Glomerular visceral epithelial cell (primary cell): ENCODE results near the gene APP.

Source experiments
- DNase-seq: peaks from one replicate; pipeline ENCODE4 v3.0.0-alpha.2; 2016; ENCODE audit errors: extremely low spot score

Gene APP

GRCh38 chr21:25980710-25981109, 189.9 kb downstream of the APP start:
- DNase-seq = no peak

- no peak for DNase-seq
These were observed 190.5 kb downstream of the APP start for GRCh38 chr21:25979845-25980616.

GRCh38 chr21:25977068-25977611, 193.4 kb downstream of the APP start:
- DNase-seq = no peak

- DNase-seq = no peak
These were observed 195.6 kb downstream of the APP start for GRCh38 chr21:25974964-25975363.

- no peak for DNase-seq
These were observed 200.2 kb downstream of the APP start for GRCh38 chr21:25970254-25970930.

- no peak for DNase-seq
These were observed 202.6 kb downstream of the APP start for GRCh38 chr21:25967901-25968438.

- DNase-seq = no peak
These were observed 203.2 kb downstream of the APP start for GRCh38 chr21:25967181-25967900.

GRCh38 chr21:25965951-25966707, 204.4 kb downstream of the APP start:
- no peak for DNase-seq

- DNase-seq = no peak
These were observed 205.6 kb downstream of the APP start for GRCh38 chr21:25964926-25965325.

- no peak for DNase-seq
These were observed 206.6 kb downstream of the APP start for GRCh38 chr21:25964015-25964414.

- DNase-seq = peak; percentile 71
These were observed 207.4 kb downstream of the APP start for GRCh38 chr21:25963181-25963580.

GRCh38 chr21:25961042-25961441, 209.5 kb downstream of the APP start:
- DNase-seq = no peak

GRCh38 chr21:25960402-25960801, 210.2 kb downstream of the APP start:
- DNase-seq = no peak

- no peak for DNase-seq
These were observed 210.8 kb downstream of the APP start for GRCh38 chr21:25959799-25960198.

GRCh38 chr21:25956993-25957714, 213.4 kb downstream of the APP start:
- DNase-seq = no peak

GRCh38 chr21:25955646-25956045, 214.9 kb downstream of the APP start:
- no peak for DNase-seq

GRCh38 chr21:25953659-25954058, 216.9 kb downstream of the APP start:
- DNase-seq = no peak

GRCh38 chr21:25953196-25953595, 217.4 kb downstream of the APP start:
- no peak for DNase-seq

- no peak for DNase-seq
These were observed 218.3 kb downstream of the APP start for GRCh38 chr21:25952306-25952705.

- DNase-seq = no peak
These were observed 220.9 kb downstream of the APP start for GRCh38 chr21:25949701-25950100.
